Measurements from ENCODE around the gene TRPV2.

TRPV2 gene

GRCh38 chr17:16434662-16435061, 19.3 kb downstream of the TRPV2 start:
- Histone ChIP-seq H3K4me3 (ENCODE audit: low read depth in 1 of 2, low read length in 2 of 2) (no peak overlapping the region), H3K9ac (ENCODE audit: low read depth, low read length) (no peak overlapping the region), H2AFZ (ENCODE audit: low read depth, low read length) (no peak overlapping the region)

DNA sequence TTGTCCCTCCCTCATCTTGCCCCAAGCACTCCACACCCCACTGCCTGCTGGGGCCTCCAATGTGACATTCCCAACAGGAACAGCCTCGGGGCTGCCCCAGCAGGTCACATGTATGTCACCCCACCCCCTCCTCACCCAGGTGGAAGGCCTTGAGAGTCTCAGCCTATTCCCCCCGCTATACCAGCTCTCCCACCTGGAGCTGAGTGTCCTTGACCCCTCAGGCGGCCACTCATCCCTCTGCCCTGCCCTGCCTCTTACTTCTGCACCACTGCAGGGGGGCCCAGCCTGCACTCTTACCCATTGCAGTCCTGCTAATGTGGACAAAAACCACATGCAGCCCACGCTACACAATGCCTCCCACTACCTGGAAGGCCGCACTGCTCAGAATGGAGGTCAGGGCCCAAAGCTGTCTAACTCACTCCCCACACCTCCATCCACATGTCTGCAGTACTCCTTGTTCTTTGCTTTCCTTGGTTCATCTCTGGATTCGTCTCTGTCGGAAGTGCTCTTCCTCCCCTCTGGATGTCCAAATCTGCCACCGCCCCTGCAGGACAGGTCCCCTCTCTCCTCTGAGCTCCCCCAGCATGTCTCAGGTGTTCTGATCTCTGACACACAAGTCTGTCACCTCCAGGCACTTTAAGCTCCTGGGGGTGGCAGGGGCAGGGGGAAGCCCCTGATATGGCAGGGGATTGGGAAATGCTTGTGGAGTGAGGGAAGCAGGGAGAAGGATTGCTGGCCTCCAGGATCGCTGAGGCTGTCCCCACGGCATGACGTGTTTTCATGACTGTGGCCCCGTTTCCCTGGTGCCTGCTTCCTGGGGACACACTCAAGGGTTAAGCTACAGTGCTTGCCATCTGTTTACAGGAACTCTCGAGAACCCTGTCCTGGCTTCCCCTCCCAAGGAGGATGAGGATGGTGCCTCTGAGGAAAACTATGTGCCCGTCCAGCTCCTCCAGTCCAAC, 20.8 kb downstream of the TRPV2 start:
- H3K9ac ChIP-seq (ENCODE audit: low read depth, low read length) = no peak overlapping the region

More at GRCh38 chr17:16434662-16435061, 19.3 kb downstream of the TRPV2 start:
- H3K79me2 ChIP-seq (ENCODE audit: insufficient read depth, low read length) = peaks cover 9% of the 10 kb centered on the region
- TF ChIP-seq EZH2 (IDR thresholded peaks at IDR 0.05; ENCODE audit: borderline replicate concordance, low read depth, low read length, severe bottlenecking) = no peak
- TF ChIP-seq CTCF (IDR thresholded peaks at IDR 0.05; ENCODE audit: borderline replicate concordance, extremely low read depth, low read length, poor library complexity, severe bottlenecking) = no peak
- H3K27me3 ChIP-seq (ENCODE audit: insufficient read depth, low read length, poor library complexity) = no peaks in the 10 kb centered on the region
- H3K4me2 ChIP-seq (ENCODE audit: insufficient read depth, low read length) = no peak overlapping the region
- peaks cover 8% of the 10 kb centered on the region for H3K4me1 ChIP-seq (ENCODE audit: insufficient read depth, low read length)
- 0 out of 2 replicates have a peak, but pooled peaks cover 2% of the 10 kb centered on the region for H4K20me1 ChIP-seq (ENCODE audit: insufficient read depth, low read length)
- no peak overlapping the region for H3K27ac ChIP-seq (ENCODE audit: low read length)
- H3K9me3 ChIP-seq (ENCODE audit: insufficient read depth, low read length, severe bottlenecking) = no peaks in the 10 kb centered on the region
- H3K36me3 ChIP-seq (ENCODE audit: insufficient read depth, low read length) = peaks cover 14% of the 10 kb centered on the region
- ATAC-seq (ENCODE audit: insufficient read depth, low read depth) (no peak), DNase-seq (no peak)

GRCh38 chr17:16437083-16437482, 21.7 kb downstream of the TRPV2 start:
- Histone ChIP-seq H3K9me3 (ENCODE audit: insufficient read depth, low read length, severe bottlenecking) (no peaks in the 10 kb centered on the region), H3K36me3 (ENCODE audit: insufficient read depth, low read length) (peaks cover 32% of the 10 kb centered on the region), H3K4me2 (ENCODE audit: insufficient read depth, low read length) (peak overlapping the region; percentile 18; the same call in 1 of the 2 replicates), H3K4me3 (ENCODE audit: low read depth in 1 of 2, low read length in 2 of 2) (no peak overlapping the region), H3K9ac (ENCODE audit: low read depth, low read length) (no peak overlapping the region), H3K79me2 (ENCODE audit: insufficient read depth, low read length) (peaks cover 33% of the 10 kb centered on the region), H4K20me1 (ENCODE audit: insufficient read depth, low read length) (peaks cover 24% of the 10 kb centered on the region; the same call in 1 of the 2 replicates), H3K27ac (ENCODE audit: low read length) (no peak overlapping the region), H3K4me1 (ENCODE audit: insufficient read depth, low read length) (peaks cover 32% of the 10 kb centered on the region), H3K27me3 (ENCODE audit: insufficient read depth, low read length, poor library complexity) (no peaks in the 10 kb centered on the region), H2AFZ (ENCODE audit: low read depth, low read length) (no peak overlapping the region)
- TF ChIP-seq EZH2 (IDR thresholded peaks at IDR 0.05; ENCODE audit: borderline replicate concordance, low read depth, low read length, severe bottlenecking) (no peak), CTCF (IDR thresholded peaks at IDR 0.05; ENCODE audit: borderline replicate concordance, extremely low read depth, low read length, poor library complexity, severe bottlenecking) (no peak)
- no peak for DNase-seq
- ATAC-seq (ENCODE audit: insufficient read depth, low read depth) = no peak

More for the DNA sequence above, 20.8 kb downstream of the TRPV2 start:
- Histone ChIP-seq H3K79me2 (ENCODE audit: insufficient read depth, low read length) (peaks cover 25% of the 10 kb centered on the region), H3K36me3 (ENCODE audit: insufficient read depth, low read length) (peaks cover 30% of the 10 kb centered on the region), H3K4me1 (ENCODE audit: insufficient read depth, low read length) (peaks cover 23% of the 10 kb centered on the region), H4K20me1 (ENCODE audit: insufficient read depth, low read length) (peaks cover 17% of the 10 kb centered on the region; the same call in 1 of the 2 replicates), H3K27me3 (ENCODE audit: insufficient read depth, low read length, poor library complexity) (no peaks in the 10 kb centered on the region), H3K4me2 (ENCODE audit: insufficient read depth, low read length) (no peak overlapping the region), H2AFZ (ENCODE audit: low read depth, low read length) (no peak overlapping the region), H3K4me3 (ENCODE audit: low read depth in 1 of 2, low read length in 2 of 2) (no peak overlapping the region), H3K9me3 (ENCODE audit: insufficient read depth, low read length, severe bottlenecking) (no peaks in the 10 kb centered on the region), H3K27ac (ENCODE audit: low read length) (no peak overlapping the region; the same call in 1 of the 2 replicates)
- ATAC-seq (ENCODE audit: insufficient read depth, low read depth) = no peak
- TF ChIP-seq EZH2 (IDR thresholded peaks at IDR 0.05; ENCODE audit: borderline replicate concordance, low read depth, low read length, severe bottlenecking) = no peak
- DNase-seq = no peak

GRCh38 chr17:16438173-16438556, 22.8 kb downstream of the TRPV2 start:
- peaks cover 43% of the 10 kb centered on the region for H3K4me1 ChIP-seq (ENCODE audit: insufficient read depth, low read length)
- DNase-seq = no peak
- peaks cover 35% of the 10 kb centered on the region for H4K20me1 ChIP-seq (ENCODE audit: insufficient read depth, low read length)
- H3K79me2 ChIP-seq (ENCODE audit: insufficient read depth, low read length) = peaks cover 44% of the 10 kb centered on the region
- no peaks in the 10 kb centered on the region for H3K27me3 ChIP-seq (ENCODE audit: insufficient read depth, low read length, poor library complexity)
- H3K4me2 ChIP-seq (ENCODE audit: insufficient read depth, low read length) = peak overlapping the region; percentile 86
- peak overlapping the region; percentile 66 for H3K9ac ChIP-seq (ENCODE audit: low read depth, low read length)
- ATAC-seq (ENCODE audit: insufficient read depth, low read depth) = peak; percentile 18
- H2AFZ ChIP-seq (ENCODE audit: low read depth, low read length) = peak overlapping the region; percentile 82
- peak overlapping the region; percentile 30 to 96 for H3K4me3 ChIP-seq (ENCODE audit: low read depth in 1 of 2, low read length in 2 of 2)
- no peaks in the 10 kb centered on the region for H3K9me3 ChIP-seq (ENCODE audit: insufficient read depth, low read length, severe bottlenecking)
- TF ChIP-seq EZH2 (IDR thresholded peaks at IDR 0.05; ENCODE audit: borderline replicate concordance, low read depth, low read length, severe bottlenecking) (no peak), CTCF (IDR thresholded peaks at IDR 0.05; ENCODE audit: borderline replicate concordance, extremely low read depth, low read length, poor library complexity, severe bottlenecking) (peak; percentile 4)
- H3K36me3 ChIP-seq (ENCODE audit: insufficient read depth, low read length) = peaks cover 42% of the 10 kb centered on the region
- peak overlapping the region; percentile 91 for H3K27ac ChIP-seq (ENCODE audit: low read length)
